Measurements from ENCODE around the gene KSR1.

- no peak for TF ChIP-seq OTX1 (CRISPR knock-in tag; IDR thresholded peaks at IDR 0.05)
- TF ChIP-seq CREB1 (IDR thresholded peaks at IDR 0.05), result no peak
- no peak for TF ChIP-seq CREB1 (CRISPR knock-in tag; IDR thresholded peaks at IDR 0.05)
- no peak for TF ChIP-seq POLR2AphosphoS5 (IDR thresholded peaks at IDR 0.05; ENCODE audit: control insufficient read depth, insufficient read depth, low read depth, low read length)
- no peak for TF ChIP-seq KDM1A (IDR thresholded peaks at IDR 0.05)
- no peak for TF ChIP-seq SRF (CRISPR knock-in tag; IDR thresholded peaks at IDR 0.05)
- TF ChIP-seq SMAD3 (CRISPR knock-in tag; conservative IDR thresholded peaks at IDR 0.05), result no peak
- no peak for TF ChIP-seq ZNF274 (IDR thresholded peaks at IDR 0.05; ENCODE audit: borderline replicate concordance, low read depth, low read length)
These were observed 35.9 kb upstream of the KSR1 start for GRCh38 chr17:27420211-27420950.
